CD8-positive, alpha-beta memory T cell (primary cell): ENCODE results near the gene HEATR5A. TPM values are rescaled to one million over a fixed set of nuclear protein-coding genes. Genes with fewer than 3 reads are reported as not detected.
A peak's percentile ranks its signal among the peaks of the same experiment; 100 is the strongest.

ENCODE experiments used
- CTCF ChIA-PET: fragments of 350-600 bp; sonication (Branson Sonifier 250); formaldehyde crosslinking; loops from one replicate; lab custom pipeline; 2021; ENCODE audit warnings: antibody characterized with exemption; lab: Charles Lee
- POLR2A ChIA-PET: fragments of 350-600 bp; sonication (Branson Sonifier 250); formaldehyde crosslinking; loops from one replicate; lab custom pipeline; 2021; ENCODE audit warnings: antibody characterized with exemption; lab: Charles Lee
- DNase-seq, 5 donors: peaks; one replicate each; pipeline versions ENCODE4 v3.0.0 to v3.0.0-alpha.2; 2020 to 2022; ENCODE audit warnings: mixed read lengths in 1 of 5
- H3K27ac ChIP-seq: one replicate; pipeline ENCODE4 v1.7.0; 2013; ENCODE audit warnings: low read depth, mild to moderate bottlenecking, low read length, moderate library complexity
- H3K27me3 ChIP-seq: 2 replicates; pipeline ENCODE4 v1.7.0; 2013; ENCODE audit warnings: low read length, mild to moderate bottlenecking; ENCODE audit not compliant: insufficient read depth, poor library complexity, severe bottlenecking
- H3K36me3 ChIP-seq: 2 replicates; pipeline ENCODE4 v1.7.0; 2013; ENCODE audit warnings: mild to moderate bottlenecking, low read length, moderate library complexity; ENCODE audit not compliant: insufficient read depth
- H3K4me1 ChIP-seq: 2 replicates; pipeline ENCODE4 v1.7.0; 2013; ENCODE audit warnings: mild to moderate bottlenecking, low read length, moderate library complexity; ENCODE audit not compliant: insufficient read depth
- H3K4me3 ChIP-seq: 2 replicates; pipeline ENCODE4 v1.7.0; 2013; ENCODE audit warnings: mild to moderate bottlenecking, low read length
- H3K9me3 ChIP-seq: 2 replicates; pipeline ENCODE4 v1.7.0; 2013; ENCODE audit warnings: mild to moderate bottlenecking, low read length
- H3K27ac Mint-ChIP-seq, 8 donors: one replicate each; pipeline ENCODE4 v1.8.0; 2020 to 2021; ENCODE audit warnings: mixed read lengths in 8 of 8, mild to moderate bottlenecking in 6 of 8, inconsistent platforms in 3 of 8, moderate library complexity in 3 of 8
- H3K27me3 Mint-ChIP-seq, 2 donors: one replicate each; pipeline ENCODE4 v1.8.0; 2020 to 2021; ENCODE audit warnings: mixed read lengths in 2 of 2, mild to moderate bottlenecking in 1 of 2, moderate library complexity in 1 of 2
- H3K36me3 Mint-ChIP-seq, 3 donors: one replicate each; pipeline ENCODE4 v1.8.0; 2020 to 2021; ENCODE audit warnings: mixed read lengths in 3 of 3, inconsistent platforms in 1 of 3, mild to moderate bottlenecking in 1 of 3
- H3K4me1 Mint-ChIP-seq, 3 donors: one replicate each; pipeline ENCODE4 v1.8.0; 2020 to 2021; ENCODE audit warnings: mixed read lengths in 3 of 3, inconsistent platforms in 1 of 3, mild to moderate bottlenecking in 1 of 3
- H3K4me3 Mint-ChIP-seq, 7 donors: one replicate each; pipeline ENCODE4 v1.8.0; 2020 to 2021; ENCODE audit warnings: mixed read lengths in 7 of 7, mild to moderate bottlenecking in 6 of 7, moderate library complexity in 4 of 7, inconsistent platforms in 2 of 7
- H3K9me3 Mint-ChIP-seq, 5 donors: one replicate each; pipeline ENCODE4 v1.8.0; 2020 to 2022; ENCODE audit warnings: mixed read lengths in 5 of 5, mild to moderate bottlenecking in 3 of 5, moderate library complexity in 2 of 5, inconsistent platforms in 1 of 5
- polyA plus RNA-seq: library from polyadenylated mRNA; unstranded; fragments of 300-500 nt; fragmentation: Illumina TruSeq; gene quantifications from one replicate; pipeline ENCODE4 v1.2.3, GENCODE V29; 2021
- total RNA-seq, 2 experiments: library from RNA; stranded (reverse); gene quantifications; one replicate each; pipeline ENCODE4 v1.2.3, GENCODE V29; 2021

Gene HEATR5A
- total and polyA plus RNA-seq, 3 experiments from 2014 or later = 6.1 to 13.8 (median 12.7) TPM

GRCh38 chr14:31395119-31395518 is 25.2 kb downstream of the HEATR5A start:
- CTCF ChIA-PET = interaction anchor here (1.2 kb wide), 1 partner anchor 14 kb away, joined by 4 read pairs; no protein-coding TSS in a partner anchor

GRCh38 chr14:31391977-31392503 is 28.3 kb downstream of the HEATR5A start:
- no peak overlapping the region for H3K27ac Mint-ChIP-seq
- Histone ChIP-seq H3K9me3 (no peaks in the 10 kb centered on the region), H3K27me3 (no peaks in the 10 kb centered on the region), H3K36me3 (no peaks in the 10 kb centered on the region), H3K4me1 (no peaks in the 10 kb centered on the region), H3K27ac (no peak overlapping the region), H3K4me3 (no peak overlapping the region)
- ChIA-PET POLR2A (no interaction called here), CTCF (no interaction called here)
- no peaks in the 10 kb centered on the region for H3K27me3 Mint-ChIP-seq
- H3K9me3 Mint-ChIP-seq = no peaks in the 10 kb centered on the region
- H3K4me1 Mint-ChIP-seq = no peaks in the 10 kb centered on the region
- H3K4me3 Mint-ChIP-seq = no peak overlapping the region
- H3K36me3 Mint-ChIP-seq = peaks cover 0 to 35% (median 7%) of the 10 kb centered on the region in 3 donors
- DNase-seq = no peak

More at GRCh38 chr14:31395119-31395518, 25.2 kb downstream of the HEATR5A start:
- H3K4me1 ChIP-seq = no peaks in the 10 kb centered on the region
- Mint-ChIP-seq H3K27ac (no peak overlapping the region), H3K36me3 (peaks cover 7 to 45% (median 15%) of the 10 kb centered on the region in 3 donors), H3K9me3 (no peaks in the 10 kb centered on the region), H3K4me3 (no peak overlapping the region), H3K27me3 (no peaks in the 10 kb centered on the region), H3K4me1 (peaks cover 0 to 3% (median 2%) of the 10 kb centered on the region in 3 donors)
- POLR2A ChIA-PET = no interaction called here
- H3K9me3 ChIP-seq = no peaks in the 10 kb centered on the region
- H3K27ac ChIP-seq = no peak overlapping the region
- H3K4me3 ChIP-seq = no peak overlapping the region
- no peaks in the 10 kb centered on the region for H3K36me3 ChIP-seq
- no peaks in the 10 kb centered on the region for H3K27me3 ChIP-seq
- DNase-seq = no peak

GRCh38 chr14:31391473-31391872 is 28.9 kb downstream of the HEATR5A start:
- Mint-ChIP-seq H3K27ac (no peak overlapping the region), H3K9me3 (no peaks in the 10 kb centered on the region), H3K36me3 (peaks cover 0 to 34% (median 7%) of the 10 kb centered on the region in 3 donors), H3K4me3 (no peak overlapping the region), H3K4me1 (no peaks in the 10 kb centered on the region), H3K27me3 (no peaks in the 10 kb centered on the region)
- no peaks in the 10 kb centered on the region for H3K36me3 ChIP-seq
- ChIA-PET POLR2A (no interaction called here), CTCF (no interaction called here)
- no peaks in the 10 kb centered on the region for H3K4me1 ChIP-seq
- no peak overlapping the region for H3K27ac ChIP-seq
- H3K9me3 ChIP-seq = no peaks in the 10 kb centered on the region
- H3K4me3 ChIP-seq = no peak overlapping the region
- no peak for DNase-seq
- H3K27me3 ChIP-seq = no peaks in the 10 kb centered on the region

- CTCF ChIA-PET = no interaction called here
- Histone ChIP-seq H3K36me3 (no peaks in the 10 kb centered on the region), H3K4me1 (no peaks in the 10 kb centered on the region), H3K27ac (no peak overlapping the region), H3K9me3 (no peaks in the 10 kb centered on the region), H3K4me3 (no peak overlapping the region), H3K27me3 (no peaks in the 10 kb centered on the region)
- H3K27me3 Mint-ChIP-seq = no peaks in the 10 kb centered on the region
- DNase-seq = no peak
- H3K4me3 Mint-ChIP-seq = peak overlapping the region in 1 of 7 donors; percentile 18
- POLR2A ChIA-PET = no interaction called here
- peak overlapping the region in 2 of 8 donors; percentile 1 to 47 for H3K27ac Mint-ChIP-seq
- H3K9me3 Mint-ChIP-seq = no peaks in the 10 kb centered on the region
- H3K36me3 Mint-ChIP-seq = peaks cover 0 to 36% (median 7%) of the 10 kb centered on the region in 3 donors
- H3K4me1 Mint-ChIP-seq = no peaks in the 10 kb centered on the region
Observed at GRCh38 chr14:31389946-31390345, 30.4 kb downstream of the HEATR5A start.

- no peaks in the 10 kb centered on the region for H3K9me3 Mint-ChIP-seq
- no peaks in the 10 kb centered on the region for H3K27me3 Mint-ChIP-seq
- Histone ChIP-seq H3K4me1 (no peaks in the 10 kb centered on the region), H3K9me3 (no peaks in the 10 kb centered on the region), H3K36me3 (no peaks in the 10 kb centered on the region), H3K4me3 (no peak overlapping the region), H3K27ac (no peak overlapping the region), H3K27me3 (no peaks in the 10 kb centered on the region)
- peaks cover 0 to 34% (median 5%) of the 10 kb centered on the region in 3 donors for H3K36me3 Mint-ChIP-seq
- ChIA-PET CTCF (no interaction called here), POLR2A (no interaction called here)
- DNase-seq = no peak
- H3K4me3 Mint-ChIP-seq = no peak overlapping the region
- H3K27ac Mint-ChIP-seq = no peak overlapping the region
- H3K4me1 Mint-ChIP-seq = no peaks in the 10 kb centered on the region
Observed at GRCh38 chr14:31388687-31389413, 31.5 kb downstream of the HEATR5A start.

GRCh38 chr14:31387091-31387490 is 33.3 kb downstream of the HEATR5A start:
- Mint-ChIP-seq H3K27ac (no peak overlapping the region), H3K4me3 (no peak overlapping the region), H3K9me3 (no peaks in the 10 kb centered on the region), H3K36me3 (peaks cover 3 to 29% (median 5%) of the 10 kb centered on the region in 3 donors), H3K27me3 (no peaks in the 10 kb centered on the region), H3K4me1 (no peaks in the 10 kb centered on the region)
- no peaks in the 10 kb centered on the region for H3K9me3 ChIP-seq
- no peak for DNase-seq
- H3K4me3 ChIP-seq = no peak overlapping the region
- no peak overlapping the region for H3K27ac ChIP-seq
- ChIA-PET CTCF (no interaction called here), POLR2A (no interaction called here)
- no peaks in the 10 kb centered on the region for H3K27me3 ChIP-seq
- no peaks in the 10 kb centered on the region for H3K4me1 ChIP-seq
- H3K36me3 ChIP-seq = no peaks in the 10 kb centered on the region

- peaks cover 3 to 34% (median 5%) of the 10 kb centered on the region in 3 donors for H3K36me3 Mint-ChIP-seq
- H3K27ac Mint-ChIP-seq = no peak overlapping the region
- H3K27me3 Mint-ChIP-seq = no peaks in the 10 kb centered on the region
- Histone ChIP-seq H3K36me3 (no peaks in the 10 kb centered on the region), H3K9me3 (no peaks in the 10 kb centered on the region), H3K4me1 (no peaks in the 10 kb centered on the region), H3K27ac (no peak overlapping the region), H3K4me3 (no peak overlapping the region), H3K27me3 (no peaks in the 10 kb centered on the region)
- no peak for DNase-seq
- ChIA-PET POLR2A (no interaction called here), CTCF (no interaction called here)
- H3K4me1 Mint-ChIP-seq = no peaks in the 10 kb centered on the region
- H3K4me3 Mint-ChIP-seq = no peak overlapping the region
- no peaks in the 10 kb centered on the region for H3K9me3 Mint-ChIP-seq
Observed at GRCh38 chr14:31386271-31386670, 34.1 kb downstream of the HEATR5A start.

GRCh38 chr14:31382221-31382620 is 38.1 kb downstream of the HEATR5A start:
- POLR2A ChIA-PET = no interaction called here
- Histone ChIP-seq H3K27me3 (no peaks in the 10 kb centered on the region), H3K27ac (no peak overlapping the region), H3K4me3 (no peak overlapping the region), H3K9me3 (no peaks in the 10 kb centered on the region), H3K36me3 (no peaks in the 10 kb centered on the region), H3K4me1 (no peaks in the 10 kb centered on the region)
- H3K4me1 Mint-ChIP-seq = peaks cover 6 to 11% (median 8%) of the 10 kb centered on the region in 3 donors
- no peak for DNase-seq
- CTCF ChIA-PET = no interaction called here
- H3K36me3 Mint-ChIP-seq = peaks cover 3 to 37% (median 8%) of the 10 kb centered on the region in 3 donors
- no peaks in the 10 kb centered on the region for H3K9me3 Mint-ChIP-seq
- H3K4me3 Mint-ChIP-seq = no peak overlapping the region
- no peak overlapping the region for H3K27ac Mint-ChIP-seq
- no peaks in the 10 kb centered on the region for H3K27me3 Mint-ChIP-seq
